Gastroesophageal sphincter (tissue), 3 donors: ENCODE data around the gene GLRA3.

Source experiments
- CTCF ChIP-seq, 4 experiments: fragments of 200-600 bp in 2 of 4; fragments of 450-650 bp in 2 of 4; sonication (generic) in 1 of 4; IDR thresholded peaks; one replicate each; pipeline ENCODE4 v1.5.1; 2017 to 2019; ENCODE audit warnings: antibody characterized with exemption in 4 of 4, mild to moderate bottlenecking in 2 of 4, moderate library complexity in 2 of 4
- POLR2AphosphoS5 ChIP-seq: sonication (generic); formaldehyde crosslinking; IDR thresholded peaks from one replicate; pipeline ENCODE4 v1.6.1; 2017; ENCODE audit warnings: antibody characterized with exemption

GRCh38 chr4:174714393-174715211, 114.4 kb downstream of the GLRA3 start:
- no peak for TF ChIP-seq POLR2AphosphoS5
- TF ChIP-seq CTCF (IDR thresholded peaks at IDR 0.05): peak; percentile 32 to 61 (median 36)
